ELF-1 (cell line): ENCODE measurements around the gene RBM45.

Experiments
- DNase-seq: peaks from one replicate; pipeline ENCODE4 v3.0.0-alpha.2; 2016; ENCODE audit warnings: low read depth, low spot score

RBM45 gene

DNA sequence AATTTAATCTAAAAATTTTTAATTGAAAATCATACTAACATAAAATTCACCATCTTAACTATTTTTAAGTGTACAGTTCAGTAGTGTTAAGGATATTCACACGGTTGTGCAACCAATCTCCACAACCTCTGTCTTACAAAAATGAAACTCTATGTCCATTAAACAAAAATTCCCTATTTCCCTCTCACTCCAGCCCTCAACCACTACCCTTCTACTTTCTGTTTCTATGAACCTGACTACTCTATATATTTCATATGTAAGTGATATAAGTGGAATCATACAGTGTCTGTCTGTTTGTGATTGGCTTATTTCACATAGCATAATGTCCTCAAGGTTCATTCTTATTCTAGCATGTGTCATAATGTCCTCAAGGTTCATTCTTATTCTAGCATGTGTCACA is 47.7 kb downstream of the RBM45 start:
- DNase-seq, result no peak

DNA sequence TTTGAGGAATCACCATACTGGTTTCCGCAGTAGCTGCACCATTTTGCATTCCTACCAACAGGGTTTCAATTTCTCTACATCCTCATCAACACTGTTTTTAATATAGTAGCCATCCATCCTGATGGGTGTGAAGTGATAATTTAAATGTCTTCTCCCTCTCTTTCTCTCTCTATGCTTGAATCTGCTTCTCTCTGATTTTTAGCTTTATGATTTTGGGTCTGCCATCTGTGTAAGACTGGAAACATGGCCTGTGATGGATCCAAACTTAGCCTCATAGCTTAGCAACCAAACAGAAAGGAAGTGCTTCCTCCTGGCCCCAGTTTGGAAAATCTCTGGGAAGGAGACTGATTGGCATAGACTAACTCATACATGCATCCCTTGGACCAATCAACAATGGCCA is 48.4 kb downstream of the RBM45 start:
- DNase-seq, result no peak

DNA sequence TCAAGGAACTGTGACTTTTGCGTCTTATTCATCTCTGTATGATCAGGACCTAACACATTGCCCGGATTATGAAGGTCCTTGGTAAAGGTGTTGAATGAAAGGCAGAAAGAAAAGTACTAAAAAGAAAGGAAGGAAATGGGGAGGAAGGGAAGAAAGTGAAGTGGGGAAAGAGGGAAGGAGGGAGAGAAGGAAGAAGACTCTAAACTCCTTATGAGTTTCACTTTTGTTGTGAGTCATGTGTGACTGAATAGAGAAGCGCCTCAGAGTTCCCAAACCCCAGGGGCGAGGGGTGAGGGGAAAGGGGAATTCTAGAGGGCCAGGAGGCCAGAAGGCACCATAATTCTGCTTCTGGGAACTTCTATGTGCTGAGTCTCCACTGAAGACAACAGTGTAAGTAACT is 51.2 kb downstream of the RBM45 start:
- no peak for DNase-seq

DNA sequence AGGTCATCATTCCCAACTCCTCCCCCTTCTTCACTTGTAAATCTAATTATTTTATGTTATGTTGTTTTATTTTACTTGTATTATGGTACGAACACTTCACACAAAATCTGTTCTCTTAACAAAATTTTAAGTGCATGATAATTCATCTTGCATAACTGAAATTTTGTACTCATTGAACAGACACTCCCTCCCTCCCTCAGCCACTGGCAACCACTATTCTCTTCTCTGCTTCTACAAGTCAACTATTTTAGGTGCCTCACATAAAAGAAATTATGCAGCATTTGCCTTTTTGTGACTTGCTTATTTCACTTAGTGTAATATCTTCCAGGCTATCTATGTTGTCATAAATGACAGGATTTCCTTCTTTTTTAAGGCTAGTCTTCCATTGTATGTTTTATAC is 51.7 kb downstream of the RBM45 start:
- no peak for DNase-seq

DNA sequence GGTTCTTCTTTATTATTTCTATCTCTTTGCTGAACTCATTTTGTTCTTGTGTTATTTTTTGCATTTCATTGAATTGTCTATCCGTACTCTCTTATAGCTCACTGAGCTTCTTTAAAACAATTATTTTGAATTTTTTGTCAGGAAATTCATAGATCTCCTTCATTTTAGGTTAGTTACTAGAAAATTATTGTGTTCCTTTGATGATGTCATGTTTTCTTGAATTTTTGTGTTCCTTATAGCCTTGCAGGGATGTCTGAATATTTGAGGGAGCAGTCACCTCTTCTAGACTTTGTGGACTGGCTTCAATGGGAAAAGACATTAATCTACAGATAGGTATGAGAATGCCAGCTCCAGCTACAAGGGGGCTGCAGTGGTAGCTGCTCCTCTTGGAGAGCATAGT is 61.4 kb downstream of the RBM45 start:
- DNase-seq, result no peak

DNA sequence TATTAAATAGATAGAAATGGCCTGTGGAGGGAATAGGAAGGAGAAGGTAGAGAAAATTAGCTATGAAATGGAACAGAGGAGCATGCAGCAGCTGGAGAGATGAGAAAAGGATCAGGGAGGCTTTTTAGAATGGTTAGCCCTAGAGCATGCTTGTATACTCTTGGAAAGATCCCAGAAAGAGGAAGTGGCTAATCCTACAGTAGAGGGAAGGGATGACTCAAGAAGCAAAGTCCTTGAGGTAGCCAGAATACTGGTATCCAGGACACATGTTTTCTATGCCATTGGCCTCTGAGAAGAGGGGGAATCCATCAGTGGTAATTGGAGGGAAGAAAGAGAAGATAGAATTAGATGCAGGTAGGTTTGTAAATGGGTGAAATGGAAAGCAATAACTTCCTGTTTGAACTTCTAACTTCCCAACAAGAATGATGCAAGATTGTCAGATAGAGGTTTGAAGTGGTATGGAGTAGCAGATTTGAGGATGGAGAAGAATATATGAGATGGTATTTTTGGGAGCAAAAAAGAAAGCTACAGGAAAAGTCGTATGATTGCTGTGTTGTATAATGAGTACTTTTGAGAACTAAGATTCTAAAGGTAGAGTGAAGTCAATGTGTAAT is 64.9 kb downstream of the RBM45 start:
- no peak for DNase-seq
